GM23248 (cell line): ENCODE measurements around the gene TSEN54. TPM values are rescaled to one million over a fixed set of nuclear protein-coding genes. Genes with fewer than 3 reads are reported as not detected.

ENCODE experiments used
- DNase-seq: peaks from one replicate; pipeline ENCODE4 v3.0.0-alpha.2; 2015
- H2AFZ ChIP-seq: fragments of 200-600 bp; sonication (generic); 2 replicates; pipeline ENCODE4 v1.6.1; 2016; ENCODE audit warnings: antibody characterized with exemption
- H3F3A ChIP-seq: fragments of 200-600 bp; sonication (generic); 2 replicates; pipeline ENCODE4 v1.6.1; 2016; ENCODE audit warnings: mild to moderate bottlenecking, antibody characterized with exemption, mixed run types; ENCODE audit not compliant: insufficient read depth
- H3K27ac ChIP-seq: fragments of 200-600 bp; sonication (generic); 2 replicates; pipeline ENCODE4 v1.5.1; 2016; ENCODE audit warnings: mild to moderate bottlenecking
- H3K27me3 ChIP-seq: fragments of 200-600 bp; sonication (generic); replicated peaks from 2 replicates; pipeline ENCODE4 v1.6.1; 2016; ENCODE audit warnings: mild to moderate bottlenecking; ENCODE audit not compliant: insufficient read depth
- H3K36me3 ChIP-seq: fragments of 200-600 bp; sonication (generic); 2 replicates; pipeline ENCODE4 v1.6.1; 2016; ENCODE audit warnings: low read depth, mild to moderate bottlenecking
- H3K4me1 ChIP-seq: fragments of 200-600 bp; sonication (generic); 2 replicates; pipeline ENCODE4 v1.6.1; 2016; ENCODE audit warnings: mild to moderate bottlenecking; ENCODE audit not compliant: insufficient read depth
- H3K4me2 ChIP-seq: fragments of 200-600 bp; sonication (generic); one replicate; pipeline ENCODE4 v1.6.1; 2016; ENCODE audit warnings: mild to moderate bottlenecking; ENCODE audit not compliant: unreplicated experiment
- H3K4me3 ChIP-seq: fragments of 200-600 bp; sonication (generic); 2 replicates; pipeline ENCODE4 v1.5.1; 2016; ENCODE audit warnings: mild to moderate bottlenecking
- H3K79me2 ChIP-seq: fragments of 200-600 bp; sonication (generic); 2 replicates; pipeline ENCODE4 v1.6.1; 2016; ENCODE audit warnings: mild to moderate bottlenecking; ENCODE audit not compliant: insufficient read depth
- H3K9ac ChIP-seq: fragments of 200-600 bp; sonication (generic); 2 replicates; pipeline ENCODE4 v1.6.1; 2016; ENCODE audit warnings: mild to moderate bottlenecking
- H3K9me2 ChIP-seq: fragments of 200-600 bp; sonication (generic); 2 replicates; pipeline ENCODE4 v1.6.1; 2016; ENCODE audit warnings: mixed run types, mild to moderate bottlenecking, moderate library complexity; ENCODE audit not compliant: insufficient read depth
- H3K9me3 ChIP-seq: fragments of 200-600 bp; sonication (generic); one replicate; pipeline ENCODE4 v1.6.1; 2017; ENCODE audit warnings: low read depth
- H4K20me1 ChIP-seq: fragments of 200-600 bp; sonication (generic); 2 replicates; pipeline ENCODE4 v1.6.0; 2016; ENCODE audit not compliant: insufficient read depth
- EZH2 ChIP-seq: fragments of 200-600 bp; sonication (generic); IDR thresholded peaks from 2 replicates; pipeline ENCODE4 v1.6.1; 2018; ENCODE audit warnings: antibody characterized with exemption, mild to moderate bottlenecking; ENCODE audit not compliant: insufficient read depth, poor library complexity, severe bottlenecking
- EZH2phosphoT487 ChIP-seq: fragments of 200-600 bp; sonication (generic); IDR thresholded peaks from 2 replicates; pipeline ENCODE4 v1.6.1; 2018; ENCODE audit warnings: antibody characterized with exemption, moderate library complexity, mild to moderate bottlenecking, low read depth; ENCODE audit not compliant: insufficient read depth
- WGBS, 2 experiments: methylation state at CpG; one replicate each; pipeline ENCODE4 v1.1.6; 2015 to 2017; ENCODE audit warnings: low lambda C conversion rate in 2 of 2, low coverage in 1 of 2; ENCODE audit errors: missing lambda C conversion rate in 2 of 2; 5-methylcytosine and 5-hydroxymethylcytosine counted together
- in situ Hi-C: fragments of 300-500 bp; cut with MboI; formaldehyde crosslinking; loops from 2 replicates; pipeline ENCODE4 v1.15.0; 2020
- microRNA-seq: library from miRNA; unstranded; fragments of <30 nt; microRNA quantifications from one replicate; pipeline ENCODE4, GENCODE V29; 2016; ENCODE audit warnings: borderline number of aligned reads
- polyA plus RNA-seq: library from polyadenylated mRNA; unstranded; fragments of >200 nt; fragmentation: Nextera tagmentation; extraction: Ambion mirVana; gene quantifications from 2 replicates; pipeline ENCODE4 v1.2.1, GENCODE V29; 2016
- total RNA-seq: library from RNA; depleted of rRNA; stranded (reverse); fragments of >200 nt; shearing (Covaris generic); gene quantifications from 2 replicates; pipeline ENCODE4 v1.2.3, GENCODE V29; 2014; rRNA removed

The TSEN54 gene
- total and polyA plus RNA-seq, 2 experiments from 2014 or later, result 9.8 to 10.7 TPM

- Histone ChIP-seq H4K20me1 (no peaks in the 10 kb centered on the region), H3K9me3 (no peaks in the 10 kb centered on the region), H2AFZ (no peak overlapping the region), H3K9me2 (no peaks in the 10 kb centered on the region), H3F3A (no peaks in the 10 kb centered on the region), H3K4me3 (no peak overlapping the region), H3K9ac (no peak overlapping the region), H3K79me2 (no peaks in the 10 kb centered on the region), H3K27me3 (peaks cover 6% of the 10 kb centered on the region; the same call in 1 of the 2 replicates), H3K27ac (no peak overlapping the region), H3K4me1 (no peaks in the 10 kb centered on the region), H3K4me2 (no peak overlapping the region), H3K36me3 (no peaks in the 10 kb centered on the region)
- no peak for DNase-seq
- TF ChIP-seq EZH2phosphoT487 (no peak), EZH2 (no peak)
- in situ Hi-C loops, result no loop called here
- 80% methylated on average over 14 to 15 of the region's 16 CpGs for WGBS, 2 experiments
These were observed 55.5 kb downstream of the TSEN54 start for GRCh38 chr17:75571885-75572215.

- 78 to 79% methylated on average over 29 to 36 of the region's 39 CpGs for WGBS, 2 experiments
- Histone ChIP-seq H3K9me2 (no peaks in the 10 kb centered on the region), H3K4me3 (no peak overlapping the region), H3K27me3 (0 out of 2 replicates have a peak, but pooled peaks cover 6% of the 10 kb centered on the region), H3F3A (no peaks in the 10 kb centered on the region), H3K9me3 (no peaks in the 10 kb centered on the region), H2AFZ (no peak overlapping the region), H3K27ac (no peak overlapping the region), H3K9ac (no peak overlapping the region), H4K20me1 (no peaks in the 10 kb centered on the region), H3K36me3 (no peaks in the 10 kb centered on the region), H3K4me2 (no peak overlapping the region), H3K4me1 (no peaks in the 10 kb centered on the region), H3K79me2 (no peaks in the 10 kb centered on the region)
- DNase-seq, result no peak
- in situ Hi-C loops, result no loop called here
- TF ChIP-seq EZH2 (no peak), EZH2phosphoT487 (no peak)
These were observed 56.6 kb downstream of the TSEN54 start for GRCh38 chr17:75572713-75573539.

GRCh38 chr17:75573540-75573957 is 57.2 kb downstream of the TSEN54 start:
- H3K4me3 ChIP-seq, result no peak overlapping the region
- WGBS, 2 experiments, result 63 to 79% methylated on average over 6 to 15 of the region's 16 CpGs
- no peaks in the 10 kb centered on the region for H3F3A ChIP-seq
- DNase-seq, result no peak
- no peak overlapping the region for H3K9ac ChIP-seq
- TF ChIP-seq EZH2phosphoT487 (no peak), EZH2 (no peak)
- H2AFZ ChIP-seq, result no peak overlapping the region
- H3K4me2 ChIP-seq, result no peak overlapping the region
- no peak overlapping the region for H3K27ac ChIP-seq
- no peaks in the 10 kb centered on the region for H3K4me1 ChIP-seq
- no peaks in the 10 kb centered on the region for H3K79me2 ChIP-seq
- 0 out of 2 replicates have a peak, but pooled peaks cover under 1% of the 10 kb centered on the region for H3K27me3 ChIP-seq
- H4K20me1 ChIP-seq, result no peaks in the 10 kb centered on the region
- H3K9me2 ChIP-seq, result no peaks in the 10 kb centered on the region
- in situ Hi-C loops, result no loop called here
- no peaks in the 10 kb centered on the region for H3K9me3 ChIP-seq
- no peaks in the 10 kb centered on the region for H3K36me3 ChIP-seq

GRCh38 chr17:75573994-75574393 is 57.7 kb downstream of the TSEN54 start:
- no peaks in the 10 kb centered on the region for H3K36me3 ChIP-seq
- H3K9ac ChIP-seq, result no peak overlapping the region
- no peaks in the 10 kb centered on the region for H3K79me2 ChIP-seq
- no peaks in the 10 kb centered on the region for H3K4me1 ChIP-seq
- no peaks in the 10 kb centered on the region for H3K9me2 ChIP-seq
- no peak overlapping the region for H3K4me2 ChIP-seq
- no peak overlapping the region for H3K4me3 ChIP-seq
- no peaks in the 10 kb centered on the region for H3K27me3 ChIP-seq
- H3F3A ChIP-seq, result no peaks in the 10 kb centered on the region
- in situ Hi-C loops, result no loop called here
- H3K9me3 ChIP-seq, result no peaks in the 10 kb centered on the region
- no peak for TF ChIP-seq EZH2
- no peak for TF ChIP-seq EZH2phosphoT487
- DNase-seq, result no peak
- no peaks in the 10 kb centered on the region for H4K20me1 ChIP-seq
- no peak overlapping the region for H3K27ac ChIP-seq
- WGBS, 2 experiments, result 60 to 75% methylated on average over 6 to 13 of the region's 13 CpGs
- H2AFZ ChIP-seq, result no peak overlapping the region

Small RNA genes within 50 kb of the gene (microRNA-seq; reads per million reads assigned to microRNA genes)
- gene MIR6785, result not detected

Other genes starting within 250 kb of the TSEN54 start
- 10.7 and 33.1 TPM in 2 replicates for gene MIF4GD, start 245.3 kb upstream of the TSEN54 start, total RNA-seq
- gene MIF4GD, start 245.3 kb upstream of the TSEN54 start, polyA plus RNA-seq, result 14.1 and 14.4 TPM in 2 replicates
- gene SLC25A19, start 227.1 kb upstream of the TSEN54 start, total RNA-seq, result 6.2 and 16.9 TPM in 2 replicates
- gene SLC25A19, start 227.1 kb upstream of the TSEN54 start, polyA plus RNA-seq, result 6.7 and 6.8 TPM in 2 replicates
- gene GRB2, start 110.8 kb upstream of the TSEN54 start, total RNA-seq, result 65.0 and 103 TPM in 2 replicates
- 96.6 and 105 TPM in 2 replicates for gene GRB2, start 110.8 kb upstream of the TSEN54 start, polyA plus RNA-seq
- gene TMEM94, start 59.9 kb upstream of the TSEN54 start, total RNA-seq, result 24.5 and 54.0 TPM in 2 replicates
- gene TMEM94, start 59.9 kb upstream of the TSEN54 start, polyA plus RNA-seq, result 11.4 and 14.3 TPM in 2 replicates
- 6.2 and 9.2 TPM in 2 replicates for gene CASKIN2, start 991 bp upstream of the TSEN54 start, total RNA-seq
- gene CASKIN2, start 991 bp upstream of the TSEN54 start, polyA plus RNA-seq, result 1.9 and 2.0 TPM in 2 replicates
- gene LLGL2, start 9.2 kb downstream of the TSEN54 start, total RNA-seq, result not detected in 2 replicates
- not detected in 2 replicates for gene LLGL2, start 9.2 kb downstream of the TSEN54 start, polyA plus RNA-seq
- gene MYO15B, start 71.3 kb downstream of the TSEN54 start, total RNA-seq, result 5.8 and 7.2 TPM in 2 replicates
- 0.65 and 1.3 TPM in 2 replicates for gene MYO15B, start 71.3 kb downstream of the TSEN54 start, polyA plus RNA-seq
- gene SMIM5, start 116.9 kb downstream of the TSEN54 start, total RNA-seq, result not detected in 2 replicates
- gene SMIM5, start 116.9 kb downstream of the TSEN54 start, polyA plus RNA-seq, result 0.08 and 0.16 TPM in 2 replicates
- 12.8 and 21.4 TPM in 2 replicates for gene RECQL5, start 150.6 kb downstream of the TSEN54 start, total RNA-seq
- 14.3 and 20.9 TPM in 2 replicates for gene RECQL5, start 150.6 kb downstream of the TSEN54 start, polyA plus RNA-seq
- gene SAP30BP, start 150.8 kb downstream of the TSEN54 start, total RNA-seq, result 60.8 and 93.7 TPM in 2 replicates
- gene SAP30BP, start 150.8 kb downstream of the TSEN54 start, polyA plus RNA-seq, result 93.1 and 99.1 TPM in 2 replicates
- gene ITGB4, start 204.9 kb downstream of the TSEN54 start, total RNA-seq, result under 0.01 TPM in 1 of 2 replicates, not detected in the other
- gene ITGB4, start 204.9 kb downstream of the TSEN54 start, polyA plus RNA-seq, result 1.1 and 1.5 TPM in 2 replicates
- 16.6 and 40.6 TPM in 2 replicates for gene GALK1, start 248.7 kb downstream of the TSEN54 start, total RNA-seq
- 46.5 and 47.3 TPM in 2 replicates for gene GALK1, start 248.7 kb downstream of the TSEN54 start, polyA plus RNA-seq